Dermis blood vessel endothelial cell (primary cell): ENCODE data around the gene MAL. TPM values are rescaled to one million over a fixed set of nuclear protein-coding genes. Genes with fewer than 3 reads are reported as not detected.

ENCODE experiments used
- DNase-seq: peaks from one replicate; pipeline ENCODE4 v3.0.0; 2010
- total RNA-seq: library from RNA; depleted of rRNA; stranded (reverse); fragments of >200 nt; gene quantifications from 2 replicates; pipeline ENCODE4 v1.2.3, GENCODE V29; 2014

MAL gene
- total RNA-seq, 1 donor from 2014 or later: 4.8 TPM

DNA sequence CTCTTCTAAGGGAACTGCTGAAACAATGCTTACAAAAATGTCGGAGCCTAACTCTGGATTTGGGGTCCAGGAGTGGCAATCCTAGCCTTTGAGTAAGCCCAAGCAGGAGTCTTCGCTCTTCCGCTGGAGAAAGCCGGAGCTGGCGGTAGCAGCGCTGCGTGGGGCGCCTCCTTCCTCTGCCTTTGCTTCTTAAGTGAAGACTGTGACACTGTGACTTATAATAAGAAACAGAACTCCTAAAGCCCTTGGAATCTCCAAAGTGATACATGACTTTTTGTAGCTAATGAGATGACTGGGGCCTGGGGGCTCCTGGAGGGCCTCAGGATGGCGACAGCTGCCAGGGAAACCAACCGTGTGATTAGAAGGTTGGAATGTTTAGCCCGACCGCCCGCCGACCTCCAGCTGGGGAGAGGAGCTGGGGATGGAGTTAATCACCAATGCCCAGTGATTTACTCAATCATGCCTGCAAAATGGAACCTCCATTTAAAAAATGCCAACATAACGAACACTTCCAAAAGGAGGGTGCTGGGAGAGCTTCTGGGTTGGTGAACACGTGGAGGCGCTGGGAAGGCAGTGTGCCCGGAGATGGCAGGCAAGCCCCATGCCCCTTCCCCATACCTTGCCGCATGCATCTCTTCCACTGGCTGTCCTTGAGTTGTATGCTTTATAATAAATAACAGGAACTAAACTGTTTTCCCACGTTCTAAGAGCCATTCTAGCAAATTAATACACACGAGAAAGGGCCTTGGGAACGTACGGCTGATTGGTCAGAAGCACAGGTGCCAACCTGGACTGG lies 29.0 kb upstream of the MAL start:
- no peak for DNase-seq

DNA sequence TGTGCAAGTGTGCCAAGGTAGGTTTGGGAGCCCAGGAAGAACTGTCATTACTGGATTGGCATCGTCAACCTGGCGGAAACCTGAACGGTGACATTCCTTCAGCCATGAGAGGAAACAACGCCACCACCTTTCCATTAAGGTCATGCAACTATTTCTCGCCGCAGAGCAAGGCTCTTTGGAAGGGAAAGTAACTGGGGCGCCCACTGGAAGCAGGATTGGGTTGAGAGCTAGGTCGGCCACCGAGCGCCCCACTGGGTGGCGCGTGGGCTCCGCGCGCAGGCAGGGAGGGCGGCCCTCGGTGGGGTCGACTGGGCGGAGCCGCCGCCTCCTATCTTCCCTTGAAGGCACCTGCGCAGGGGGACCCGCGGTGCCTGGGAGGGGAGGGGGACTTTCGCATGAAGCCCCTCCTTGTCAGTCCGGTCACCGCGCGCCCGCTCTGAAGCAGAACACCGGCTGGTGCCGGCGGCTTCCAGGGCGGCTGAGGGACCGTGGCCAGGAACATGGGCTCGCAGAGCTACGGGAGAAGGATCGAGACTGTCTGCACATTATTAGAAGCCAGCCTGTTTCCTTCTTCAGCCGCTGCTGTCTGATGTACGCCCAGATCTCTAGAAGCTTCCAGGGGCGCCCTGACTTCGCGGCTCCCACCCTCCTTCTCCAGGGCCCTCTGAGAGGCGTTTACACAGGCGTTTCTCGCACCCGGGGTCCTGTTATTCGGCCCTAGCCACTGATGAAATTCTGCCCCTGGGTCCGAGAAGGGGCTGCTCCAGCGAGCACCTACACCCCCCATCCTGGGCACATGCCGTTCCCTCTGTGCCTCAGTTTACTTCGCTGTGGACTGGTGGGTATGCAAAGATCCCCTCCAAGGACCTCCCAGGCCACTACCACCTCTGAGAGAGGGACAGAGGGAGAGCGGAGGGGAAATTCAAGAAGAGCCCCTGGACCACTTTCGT lies 27.3 kb upstream of the MAL start:
- DNase-seq: no peak

DNA sequence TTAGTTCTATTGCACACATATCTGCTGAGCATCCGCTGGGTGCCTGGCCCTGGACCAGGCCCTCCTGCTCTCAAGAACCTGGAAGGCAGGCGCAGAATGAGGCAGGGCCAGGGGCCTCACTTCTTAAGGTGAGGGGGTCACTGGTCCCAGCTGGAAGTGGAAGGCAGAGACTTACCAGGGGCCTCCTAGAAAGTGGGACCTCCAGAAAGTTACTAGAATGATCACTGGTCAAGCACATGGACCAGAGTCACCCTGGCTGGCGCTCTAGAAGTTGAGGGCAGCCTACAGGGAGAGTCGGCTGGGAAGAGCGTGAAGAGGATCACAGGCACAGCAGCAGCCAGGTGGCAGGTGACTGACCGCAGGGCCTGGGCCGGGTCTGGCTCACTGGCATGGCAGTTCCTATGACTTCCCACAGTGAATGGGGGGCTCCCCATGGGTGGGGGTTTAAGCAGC lies 26.1 kb upstream of the MAL start:
- no peak for DNase-seq

DNA sequence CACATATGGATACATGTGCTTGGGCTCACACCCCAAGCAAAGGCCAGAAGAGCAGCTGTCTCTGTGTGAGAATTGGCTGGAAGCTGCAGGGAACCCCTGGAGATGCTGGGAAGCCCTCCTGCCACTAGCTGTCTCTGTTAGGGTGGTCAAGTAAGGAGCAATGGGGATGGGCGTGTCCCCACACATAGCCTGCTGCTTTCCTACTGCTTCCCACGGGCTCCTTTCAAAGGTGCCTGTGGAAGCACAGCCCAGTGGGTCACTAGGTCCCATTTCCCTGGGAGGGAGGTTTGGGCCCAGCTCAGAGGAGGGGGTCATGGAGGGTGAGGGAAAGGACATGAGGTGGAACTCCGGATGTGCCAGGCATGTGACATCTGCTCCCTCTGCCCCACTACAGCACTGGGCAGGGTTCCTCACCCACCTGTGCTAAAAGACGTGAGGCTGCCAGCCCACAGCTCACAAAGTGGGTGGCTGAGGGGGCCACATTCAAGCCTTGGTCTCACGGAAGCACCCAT lies 24.4 kb upstream of the MAL start:
- no peak for DNase-seq

DNA sequence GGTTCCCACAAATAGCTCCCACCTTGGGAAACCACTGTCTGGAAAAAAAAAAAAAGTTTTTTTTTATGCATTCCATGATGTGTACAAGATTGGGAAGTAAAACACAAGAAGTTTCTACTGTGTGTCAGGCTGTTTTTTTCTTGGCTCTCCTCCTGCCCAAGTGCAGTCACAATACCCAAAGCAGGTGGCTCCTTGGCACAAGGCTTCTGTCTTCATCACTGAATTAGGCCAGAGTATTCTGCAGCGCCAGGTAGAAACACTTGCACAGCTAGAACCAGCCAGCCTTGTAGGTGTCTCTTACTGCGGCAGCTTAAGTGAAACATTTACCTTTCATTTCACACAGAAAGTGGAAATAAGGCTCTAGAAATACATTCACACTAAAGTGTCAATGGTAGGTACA lies 23.8 kb upstream of the MAL start:
- DNase-seq: no peak

DNA sequence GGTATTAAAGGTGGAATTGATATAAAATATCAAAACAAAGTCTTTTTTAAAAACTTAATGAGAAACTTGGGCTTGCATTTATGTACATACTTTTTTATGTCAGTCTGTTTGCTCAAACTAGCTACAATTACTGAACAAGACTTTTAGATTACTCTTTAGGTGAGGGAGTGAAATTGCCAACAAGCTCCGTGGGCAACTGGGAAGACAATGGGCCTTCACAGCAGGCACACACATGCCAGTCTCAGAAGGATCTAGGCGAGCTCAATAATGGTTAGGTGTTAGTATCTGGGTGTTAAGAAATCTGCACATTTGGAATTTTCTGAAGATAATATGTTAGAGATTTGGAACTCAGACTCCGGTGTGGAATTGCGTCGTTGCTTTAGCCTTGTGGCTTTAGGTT lies 23.0 kb upstream of the MAL start:
- DNase-seq: no peak

DNA sequence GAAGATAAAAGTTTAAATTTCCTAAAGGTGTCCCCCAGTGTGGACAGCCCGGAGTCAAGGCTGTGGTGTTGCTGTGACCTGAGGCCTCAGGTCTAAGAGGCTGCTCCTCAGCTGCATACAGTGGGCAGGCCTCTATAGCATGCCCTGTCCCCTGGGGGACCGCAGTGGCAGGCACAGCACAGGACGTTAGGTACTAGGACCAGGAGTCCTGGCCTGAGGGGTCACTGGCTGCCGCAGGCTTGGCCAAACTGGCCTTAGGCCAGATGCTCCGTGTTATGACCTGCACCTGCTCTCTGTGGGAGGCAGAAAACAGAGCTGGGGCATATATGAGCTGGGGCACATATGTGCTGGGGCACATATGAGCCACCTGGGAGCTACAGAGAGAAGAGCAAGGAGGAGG lies 21.2 kb upstream of the MAL start:
- no peak for DNase-seq

DNA sequence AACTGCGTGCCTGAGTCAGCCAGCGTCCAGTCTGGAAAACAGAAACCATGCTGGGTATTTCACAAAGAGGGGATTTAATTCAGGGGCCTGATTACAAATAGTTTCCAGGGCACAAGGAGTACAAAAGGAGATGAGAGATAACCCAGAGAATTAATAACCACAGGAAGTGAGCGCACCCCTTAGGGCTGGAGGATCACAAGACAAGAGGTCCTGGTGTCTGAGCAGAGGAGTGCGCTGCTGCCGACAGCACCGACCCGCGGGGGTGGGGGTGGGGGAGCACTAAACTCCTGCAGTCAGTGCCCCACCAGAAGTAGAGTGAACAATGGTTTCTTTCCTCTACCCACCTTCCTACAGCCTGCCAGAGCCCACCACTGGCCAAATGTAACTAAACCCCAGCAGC lies 20.8 kb upstream of the MAL start:
- DNase-seq: no peak

DNA sequence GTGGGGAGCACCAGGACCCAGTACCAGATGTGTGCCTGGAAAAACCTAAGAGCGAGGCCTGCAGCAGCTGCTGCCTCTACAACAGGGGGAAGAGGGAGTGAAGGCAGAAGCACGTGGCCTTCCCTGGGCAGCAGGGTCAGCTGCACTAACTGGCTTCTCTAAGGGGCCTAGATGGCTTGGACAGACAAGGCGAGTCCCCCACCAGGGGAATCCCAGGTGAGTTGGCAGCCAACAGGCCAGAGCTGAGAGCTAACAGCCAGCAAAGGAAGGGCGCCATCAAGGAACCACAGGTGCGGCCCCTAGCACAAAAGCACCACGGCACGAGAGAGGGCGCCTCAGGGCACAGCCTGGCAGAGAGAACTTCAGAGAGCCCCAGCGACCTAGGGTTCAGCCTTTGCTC lies 19.8 kb upstream of the MAL start:
- no peak for DNase-seq

DNA sequence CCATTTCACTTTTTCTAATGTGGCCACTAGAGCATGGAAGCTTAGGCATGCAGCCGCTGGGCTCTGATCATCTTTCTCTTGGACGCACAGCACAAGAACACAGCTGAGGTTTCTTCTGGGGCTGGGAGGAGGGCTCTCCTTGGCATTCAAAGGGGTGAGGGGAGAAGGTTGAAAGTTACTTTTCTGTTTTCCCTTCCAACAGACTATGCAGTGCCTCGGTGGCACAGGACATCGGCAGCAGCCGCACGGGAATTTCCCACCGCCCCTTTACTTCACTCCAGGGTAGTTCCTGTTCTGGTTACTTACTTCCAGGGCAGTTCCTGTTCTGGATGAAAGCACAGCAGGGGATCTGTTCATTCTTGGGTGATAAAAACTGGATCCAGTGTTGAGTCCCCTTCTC lies 18.9 kb upstream of the MAL start:
- no peak for DNase-seq

DNA sequence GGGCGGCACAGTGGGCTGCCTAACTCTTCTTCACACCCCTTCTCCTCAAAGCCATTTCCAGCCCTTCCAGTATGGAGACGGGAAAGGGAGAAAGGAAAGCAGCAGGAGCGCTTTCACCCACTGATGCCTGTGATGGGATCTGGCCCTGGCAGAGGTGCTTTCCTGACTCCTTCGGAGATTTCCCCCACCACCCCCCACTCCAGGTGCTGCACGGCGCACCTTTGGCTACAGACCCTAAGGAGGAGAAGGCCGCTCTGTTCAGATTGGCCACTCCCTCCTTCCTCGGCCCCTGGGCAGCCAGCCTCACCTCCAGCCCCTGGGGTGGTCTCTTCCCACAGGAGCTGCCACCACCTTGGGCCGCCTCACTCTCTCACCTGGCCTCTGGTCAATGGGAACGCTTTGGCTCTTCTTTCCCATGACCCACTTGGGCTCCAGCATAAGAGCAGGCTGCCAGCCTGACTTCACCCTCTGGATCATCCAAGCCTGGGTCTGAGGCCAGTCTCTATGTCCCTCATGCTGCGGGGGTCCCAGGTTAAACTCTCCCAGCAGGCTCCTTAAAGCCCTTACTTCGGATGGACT lies 18.4 kb upstream of the MAL start:
- no peak for DNase-seq

DNA sequence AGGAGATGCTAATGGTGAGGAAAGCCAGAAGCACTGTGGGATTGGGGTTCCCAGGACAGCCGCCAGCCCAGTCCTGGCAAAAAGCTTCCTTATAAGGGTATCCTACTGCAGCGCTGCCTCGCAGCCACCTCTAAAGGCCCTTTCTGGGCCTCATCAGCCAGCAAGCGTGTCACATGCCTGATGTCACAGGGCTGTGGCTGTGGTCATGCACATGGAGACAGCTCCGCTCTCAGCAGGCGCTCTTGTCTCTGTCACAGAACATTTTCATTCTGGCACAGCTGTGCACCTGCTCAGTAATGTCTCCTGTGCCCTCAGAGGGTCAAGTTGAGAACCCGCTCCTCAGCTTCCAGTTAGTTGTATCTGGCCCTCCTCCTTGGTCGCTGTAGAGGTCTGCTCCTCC lies 17.7 kb upstream of the MAL start:
- DNase-seq: no peak

DNA sequence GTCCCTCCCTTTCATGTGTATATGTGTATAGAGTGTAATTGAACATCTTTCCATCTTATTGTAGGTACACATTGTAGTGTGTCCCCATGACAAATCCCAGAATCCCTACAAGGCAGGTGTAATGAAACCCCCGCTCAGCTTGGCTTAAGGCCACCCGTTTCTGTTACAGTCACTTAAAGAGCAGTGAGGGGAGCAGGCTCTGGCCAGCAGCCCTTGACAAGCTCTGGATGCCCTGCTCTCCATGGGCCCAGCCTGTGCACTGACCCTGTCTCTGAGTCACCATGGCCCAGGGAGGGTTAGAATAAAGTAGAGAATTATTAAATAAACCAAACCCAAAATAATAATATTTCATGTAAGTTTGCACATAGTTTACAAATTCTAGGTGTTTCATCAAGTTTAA lies 17.2 kb upstream of the MAL start:
- no peak for DNase-seq

DNA sequence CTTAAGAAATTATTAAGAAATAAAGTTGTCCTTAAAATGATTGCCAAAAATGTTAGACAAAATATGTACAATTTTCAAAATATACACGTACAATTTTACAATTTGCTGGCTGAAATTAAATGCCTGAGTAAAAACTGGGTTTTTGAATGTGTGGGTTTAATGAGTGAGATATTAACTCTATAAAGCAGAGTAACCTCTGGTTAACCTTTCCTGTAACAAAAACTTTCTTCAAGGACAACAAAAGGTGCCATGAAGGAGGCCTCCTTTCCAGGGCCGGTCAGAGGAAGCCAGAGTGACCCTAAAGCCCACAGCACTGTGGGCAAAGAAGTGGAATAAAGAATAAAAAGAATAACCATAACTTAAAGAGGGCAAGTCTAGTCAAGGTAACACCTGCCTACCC lies 16.5 kb upstream of the MAL start:
- DNase-seq: no peak

DNA sequence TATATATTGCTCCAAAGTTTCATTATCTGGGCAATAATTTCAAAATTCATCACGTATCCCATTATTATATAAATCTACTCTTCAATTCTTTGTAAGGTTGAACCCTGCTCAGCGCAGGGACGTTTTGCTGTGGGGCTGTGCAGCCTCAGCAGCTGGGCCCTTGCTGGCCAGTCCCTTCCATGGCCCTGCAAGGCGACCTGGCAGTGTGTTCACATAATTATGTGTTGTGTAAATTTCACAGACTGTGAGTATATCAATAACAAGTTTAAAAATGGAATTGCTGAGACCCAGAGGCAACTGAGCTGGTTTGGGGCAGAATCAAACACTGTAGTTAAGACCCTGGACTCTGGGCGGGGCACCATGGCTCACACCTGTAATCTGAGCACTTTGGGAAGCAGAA lies 16.1 kb upstream of the MAL start:
- DNase-seq: no peak

DNA sequence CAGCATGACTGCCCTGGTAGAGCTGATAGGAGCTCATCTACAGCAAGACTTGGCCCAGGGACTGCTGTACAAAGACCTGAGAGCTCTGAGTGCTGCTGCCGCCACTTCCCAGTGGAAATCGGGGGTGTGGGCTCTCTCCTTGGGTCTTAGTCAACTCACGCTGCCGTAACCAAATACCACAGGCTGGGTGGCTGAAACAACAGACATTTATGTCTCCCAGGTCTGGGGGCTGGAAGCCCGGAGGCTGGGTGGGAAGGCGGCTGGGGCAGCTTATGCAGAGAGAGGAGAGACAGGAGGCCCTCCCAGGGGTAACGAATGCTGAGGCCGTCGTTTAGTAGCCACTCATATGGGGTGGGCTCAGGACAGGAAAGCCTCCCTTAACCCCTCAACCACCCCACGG lies 15.4 kb upstream of the MAL start:
- DNase-seq: no peak

DNA sequence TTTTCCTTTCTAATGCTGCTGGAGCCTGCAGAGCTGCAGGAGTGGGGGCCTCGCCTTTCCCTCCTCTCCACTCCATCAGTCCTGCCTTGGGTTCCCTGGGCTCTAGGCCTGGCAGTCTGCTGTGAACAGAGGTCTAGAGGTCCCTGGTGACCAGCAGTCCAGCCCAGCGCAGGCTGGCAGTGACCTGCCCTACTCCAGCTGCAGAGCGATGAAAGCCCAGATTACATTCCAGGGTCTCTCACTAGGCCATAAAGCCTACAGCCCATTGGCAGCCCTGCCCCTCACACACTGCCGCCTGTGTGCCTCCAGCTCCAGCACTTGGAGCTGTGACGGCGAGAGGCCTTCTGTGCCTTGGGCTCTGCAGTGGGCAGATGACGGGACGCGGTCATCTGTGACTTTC lies 14.8 kb upstream of the MAL start:
- no peak for DNase-seq

DNA sequence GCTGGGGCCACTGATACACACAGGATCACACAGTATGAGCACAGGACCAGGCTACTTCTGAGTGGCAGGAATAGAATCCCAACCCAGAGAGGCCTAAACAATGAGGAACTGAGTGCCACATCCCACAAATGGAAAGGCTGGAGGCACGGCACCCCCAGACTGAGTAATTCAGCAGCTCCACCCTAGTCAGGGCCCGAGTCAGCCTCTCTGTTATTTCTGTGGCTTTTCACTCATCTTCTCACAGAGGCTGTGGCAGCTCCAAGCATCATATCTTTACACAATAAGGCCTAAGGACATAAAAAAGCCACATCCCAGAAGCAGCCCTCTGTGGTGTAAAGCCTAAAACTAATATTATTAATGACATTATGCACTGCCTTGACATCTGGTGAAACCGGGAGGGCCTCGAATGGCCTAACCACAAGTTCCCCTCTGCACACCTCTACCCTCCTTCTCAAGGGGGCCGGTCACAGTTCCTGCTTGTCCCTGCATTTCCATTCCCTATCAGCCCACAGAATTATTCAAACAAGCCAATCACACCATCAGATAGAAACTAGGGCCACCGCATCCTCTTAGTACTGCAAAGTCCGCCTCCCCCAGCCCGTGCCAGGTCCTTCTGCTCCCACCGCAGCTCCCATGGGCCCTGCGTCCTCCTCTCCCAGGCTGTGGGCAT lies 12.5 kb upstream of the MAL start:
- DNase-seq: no peak

DNA sequence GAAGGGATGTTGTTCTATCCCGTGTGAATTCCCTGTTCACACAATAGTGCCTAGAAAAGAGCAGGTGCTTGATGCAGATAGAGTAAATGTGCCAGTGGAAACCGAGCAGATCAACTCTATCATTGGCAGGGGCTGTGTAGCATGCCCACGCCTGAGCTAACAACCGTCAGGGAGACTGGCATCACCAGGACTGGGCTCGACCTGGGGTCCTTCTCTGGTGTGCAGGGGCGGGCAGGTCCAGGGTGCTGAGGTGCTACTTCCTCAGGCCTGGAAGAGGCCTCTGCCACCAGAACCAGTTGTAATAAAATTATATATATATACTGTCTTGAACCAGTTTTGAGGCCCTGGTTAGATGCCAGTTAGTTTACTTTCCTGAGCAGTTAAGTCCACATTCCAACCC lies 11.8 kb upstream of the MAL start:
- DNase-seq: no peak

DNA sequence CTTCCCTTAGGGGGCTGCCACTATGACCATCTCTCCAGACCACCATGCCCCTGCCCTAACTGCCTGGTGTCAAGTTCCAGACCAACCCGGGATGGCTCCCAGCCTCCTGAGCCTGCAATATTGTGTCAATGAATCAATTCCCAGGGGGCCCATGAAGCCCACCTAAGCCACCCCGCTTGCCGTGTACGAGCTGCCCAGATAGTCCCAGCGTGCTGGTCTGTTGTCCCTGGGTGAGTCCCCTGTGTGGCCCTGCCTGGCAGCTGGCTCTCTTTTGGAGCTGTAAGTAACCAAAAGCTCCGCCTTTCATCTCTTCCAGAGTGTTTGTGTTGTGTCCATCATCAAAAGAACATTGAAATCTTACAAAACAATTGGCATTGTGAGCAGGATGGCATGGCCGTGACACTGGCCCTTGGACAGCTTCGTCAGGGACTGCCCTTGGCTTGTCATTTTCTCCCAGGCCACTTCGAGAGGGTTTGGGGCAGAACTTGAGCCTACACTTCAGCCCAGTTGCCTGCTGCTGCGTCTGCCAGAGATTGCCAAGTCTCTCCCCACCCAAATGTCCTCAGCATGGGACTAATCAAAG lies 11.3 kb upstream of the MAL start:
- no peak for DNase-seq

DNA sequence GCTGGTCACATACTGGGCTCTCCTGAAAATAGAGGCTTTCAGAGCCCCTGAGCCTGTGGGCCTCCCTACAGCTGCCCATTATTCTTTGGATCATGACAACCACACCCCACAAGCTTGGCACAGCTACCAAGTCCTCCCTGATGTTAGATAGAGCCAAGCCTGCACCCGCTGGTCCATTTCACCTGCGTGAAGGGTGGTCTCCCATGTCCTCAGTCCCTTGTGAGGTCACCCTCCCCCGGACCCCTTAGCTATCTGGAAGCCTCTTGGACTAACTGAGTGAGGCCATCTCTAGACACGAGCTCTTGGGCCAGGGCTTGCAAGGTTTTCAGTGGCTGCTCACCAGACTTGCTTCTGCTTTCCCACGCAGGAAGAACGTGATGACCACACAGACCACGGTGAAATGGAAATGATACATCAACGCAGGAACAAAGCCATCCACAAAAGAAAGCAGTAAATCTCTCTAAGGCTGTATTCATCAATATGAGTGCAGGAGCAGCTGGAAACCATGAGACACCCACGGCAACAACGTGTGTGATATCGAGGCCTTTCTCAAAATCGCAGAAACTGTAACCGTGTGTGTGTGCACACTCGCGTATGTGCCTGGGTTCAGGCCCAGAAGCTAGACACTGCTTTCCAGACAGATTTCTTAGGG lies 10.1 kb upstream of the MAL start:
- no peak for DNase-seq

DNA sequence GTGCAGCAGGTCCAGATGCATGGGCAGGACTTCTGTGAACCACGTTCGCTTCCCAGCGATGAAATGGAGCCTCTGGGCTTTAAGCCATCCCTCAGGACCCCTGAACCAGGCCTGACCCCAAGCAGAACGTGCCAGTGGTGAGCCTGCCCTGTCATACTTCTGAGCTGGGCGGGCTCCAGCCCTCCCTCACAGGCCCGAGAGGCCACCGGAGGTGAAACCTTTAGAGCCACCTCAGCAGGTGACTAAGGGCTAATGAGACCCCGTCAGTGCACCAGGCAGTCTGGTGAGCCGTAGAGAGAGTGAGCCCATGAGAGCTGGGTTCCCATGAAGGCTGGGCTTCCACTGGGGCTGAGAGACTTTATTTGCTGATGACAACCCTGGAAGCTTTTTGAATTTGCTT lies 8.9 kb upstream of the MAL start:
- no peak for DNase-seq
